Left lung (tissue), 10 donors: ENCODE data around the gene KIF26B. TPM values are rescaled to one million over a fixed set of nuclear protein-coding genes. Genes with fewer than 3 reads are reported as not detected.

Experiments used
- ATAC-seq: fragments of 200-7000 bp; cut with Tn5 transposase; one replicate; pipeline ENCODE4 v1.9.1; 2020; ENCODE audit warnings: moderate library complexity
- DNase-seq, 4 donors: peaks; one replicate each; pipeline ENCODE4 v3.0.0-alpha.2; 2013 to 2020
- H3K27ac ChIP-seq, 2 donors: fragments of 200-600 bp; sonication (generic) in 1 of 2; one replicate each; pipeline versions ENCODE4 v1.5.0 to v1.8.0; 2020 to 2021
- H3K27me3 ChIP-seq, 2 donors: fragments of 200-600 bp; sonication (generic) in 1 of 2; one replicate each; pipeline versions ENCODE4 v1.5.0 to v1.8.0; 2020 to 2021
- H3K36me3 ChIP-seq, 2 donors: fragments of 200-600 bp; sonication (generic) in 1 of 2; one replicate each; pipeline versions ENCODE4 v1.5.0 to v1.8.0; 2020 to 2021
- H3K4me1 ChIP-seq, 2 donors: fragments of 200-600 bp; one replicate each; pipeline ENCODE4 v1.8.0; 2021
- H3K4me3 ChIP-seq, 2 donors: fragments of 200-600 bp; sonication (generic) in 1 of 2; one replicate each; pipeline versions ENCODE4 v1.5.0 to v1.8.0; 2020 to 2021; ENCODE audit warnings: mild to moderate bottlenecking in 1 of 2
- H3K9me3 ChIP-seq, 2 donors: fragments of 200-600 bp; sonication (generic) in 1 of 2; one replicate each; pipeline versions ENCODE4 v1.5.0 to v1.8.0; 2020 to 2021
- intact Hi-C, 2 donors: fragments of 100-400 bp; cut with DNase I; formaldehyde crosslinking; loops; one replicate each; pipeline versions ENCODE4 v1.11.2 to v1.14.2; 2022
- polyA plus RNA-seq, 6 donors: library from polyadenylated mRNA; unstranded; fragments of 120-200 nt; gene quantifications; one replicate each; pipeline ENCODE4 v1.2.1, GENCODE V29; 2013; ENCODE audit not compliant: insufficient read length in 6 of 6
- total RNA-seq, 2 donors: library from RNA; stranded (reverse); fragmentation: NEBNext Ultra II Directional; extraction: Animal tissue kit (Norgen Biotek cat#: 25700); gene quantifications; one replicate each; pipeline ENCODE4 v1.2.1, GENCODE V29; 2021
- TF ChIP-seq, protein P1 (sequence below), 2 donors: fragments of 200-600 bp; sonication (generic) in 1 of 2; IDR thresholded peaks; one replicate each; pipeline versions ENCODE4 v1.5.0 to v1.8.0; 2021; ENCODE audit warnings: antibody characterized with exemption in 2 of 2
- donor health status: DM: no; HTN: yes; CAD: no.
- donor health status: DM: no; HTN: no; CAD: no.

Gene KIF26B
- total and polyA plus RNA-seq, 8 donors, result 3.9 to 28.3 (median 6.5) TPM

DNA sequence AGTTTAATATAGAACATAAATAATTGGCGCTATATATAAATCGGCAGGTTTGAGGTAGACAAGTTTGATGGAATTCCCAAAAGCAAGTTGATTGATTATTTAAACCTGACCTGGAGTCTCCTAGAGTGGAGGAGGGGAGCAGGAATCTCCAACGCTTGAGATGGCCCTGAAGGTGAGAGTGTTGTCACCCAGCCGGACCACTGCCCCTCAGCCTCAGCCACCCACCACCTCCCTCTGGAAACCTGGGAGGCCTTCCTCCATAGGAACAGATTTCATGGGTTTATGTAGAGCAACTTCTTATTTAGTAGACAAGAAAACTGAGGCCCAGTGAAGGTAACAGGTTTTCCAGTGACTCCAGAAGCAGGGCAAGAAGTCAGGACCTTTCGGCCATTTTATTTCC, 389.5 kb downstream of the KIF26B start:
- no peak overlapping the region for H3K27ac ChIP-seq
- H3K9me3 ChIP-seq, result no peaks in the 10 kb centered on the region
- H3K4me1 ChIP-seq, result no peaks in the 10 kb centered on the region
- intact Hi-C loops, result no loop called here
- TF ChIP-seq, protein P1, sequence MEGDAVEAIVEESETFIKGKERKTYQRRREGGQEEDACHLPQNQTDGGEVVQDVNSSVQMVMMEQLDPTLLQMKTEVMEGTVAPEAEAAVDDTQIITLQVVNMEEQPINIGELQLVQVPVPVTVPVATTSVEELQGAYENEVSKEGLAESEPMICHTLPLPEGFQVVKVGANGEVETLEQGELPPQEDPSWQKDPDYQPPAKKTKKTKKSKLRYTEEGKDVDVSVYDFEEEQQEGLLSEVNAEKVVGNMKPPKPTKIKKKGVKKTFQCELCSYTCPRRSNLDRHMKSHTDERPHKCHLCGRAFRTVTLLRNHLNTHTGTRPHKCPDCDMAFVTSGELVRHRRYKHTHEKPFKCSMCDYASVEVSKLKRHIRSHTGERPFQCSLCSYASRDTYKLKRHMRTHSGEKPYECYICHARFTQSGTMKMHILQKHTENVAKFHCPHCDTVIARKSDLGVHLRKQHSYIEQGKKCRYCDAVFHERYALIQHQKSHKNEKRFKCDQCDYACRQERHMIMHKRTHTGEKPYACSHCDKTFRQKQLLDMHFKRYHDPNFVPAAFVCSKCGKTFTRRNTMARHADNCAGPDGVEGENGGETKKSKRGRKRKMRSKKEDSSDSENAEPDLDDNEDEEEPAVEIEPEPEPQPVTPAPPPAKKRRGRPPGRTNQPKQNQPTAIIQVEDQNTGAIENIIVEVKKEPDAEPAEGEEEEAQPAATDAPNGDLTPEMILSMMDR (IDR thresholded peaks at IDR 0.05), result no peak
- H3K36me3 ChIP-seq, result no peaks in the 10 kb centered on the region
- no peak for DNase-seq
- no peaks in the 10 kb centered on the region for H3K27me3 ChIP-seq
- no peak for ATAC-seq
- H3K4me3 ChIP-seq, result no peak overlapping the region

DNA sequence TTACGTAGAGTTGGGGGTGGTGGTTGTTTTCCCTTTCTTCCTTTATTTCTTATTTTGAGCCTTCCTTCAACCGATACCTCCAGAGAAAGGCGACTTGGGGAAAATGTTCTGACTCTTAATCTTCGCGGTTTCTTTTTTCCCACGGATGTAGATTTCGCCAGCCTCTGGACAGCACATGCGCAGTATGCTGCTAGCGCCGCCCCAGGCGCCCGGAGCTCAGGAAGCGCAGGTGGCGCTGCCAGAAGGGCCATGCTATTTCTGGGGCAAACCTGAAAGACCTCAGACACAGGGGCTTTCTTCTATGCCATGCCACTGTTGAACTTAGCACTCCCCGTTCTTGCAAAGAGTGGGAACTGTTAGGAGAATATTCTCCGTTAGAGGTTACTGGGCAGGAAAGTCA, 392.1 kb downstream of the KIF26B start:
- H3K4me3 ChIP-seq, result no peak overlapping the region
- TF ChIP-seq, protein P1 (IDR thresholded peaks at IDR 0.05), result no peak
- no peak for ATAC-seq
- no peaks in the 10 kb centered on the region for H3K9me3 ChIP-seq
- H3K36me3 ChIP-seq, result no peaks in the 10 kb centered on the region
- no peaks in the 10 kb centered on the region for H3K4me1 ChIP-seq
- H3K27ac ChIP-seq, result no peak overlapping the region
- intact Hi-C loops, result no loop called here
- no peak for DNase-seq
- H3K27me3 ChIP-seq, result no peaks in the 10 kb centered on the region

DNA sequence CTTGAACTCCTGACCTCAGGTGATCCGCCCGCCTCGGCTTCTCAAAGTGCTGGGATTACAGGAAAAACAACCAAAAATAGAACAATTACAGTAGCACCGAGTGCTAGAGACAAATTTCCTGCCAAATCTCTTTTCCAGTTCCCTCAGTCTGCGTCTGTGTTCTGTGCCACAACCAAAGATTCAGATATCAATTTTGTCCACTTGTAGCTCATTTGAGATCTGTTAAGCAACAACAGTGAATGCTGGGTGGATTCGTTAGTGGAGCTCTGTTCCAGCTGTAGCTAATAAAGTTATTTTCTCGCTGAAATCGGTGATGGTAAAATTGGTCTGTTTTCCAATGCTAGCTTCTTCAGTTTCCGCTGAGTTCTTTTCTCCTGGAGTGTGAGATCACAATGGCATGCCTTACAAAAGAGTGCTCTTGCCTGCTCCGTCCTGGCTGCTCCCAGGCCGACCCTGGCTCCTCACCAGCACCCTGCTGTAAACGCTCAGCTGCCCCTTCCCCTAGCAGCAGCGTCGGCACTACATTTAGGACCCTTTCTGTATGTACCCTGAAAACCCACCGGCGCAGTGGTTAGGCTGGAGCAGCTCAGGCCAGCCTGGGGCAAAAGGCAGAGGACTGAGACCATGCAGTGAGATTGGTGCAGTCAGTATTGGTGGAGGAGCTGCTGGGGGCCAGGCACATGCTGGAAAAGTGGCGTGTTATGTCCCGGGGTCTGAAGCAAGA, 395.4 kb downstream of the KIF26B start:
- Histone ChIP-seq H3K36me3 (no peaks in the 10 kb centered on the region), H3K4me3 (no peak overlapping the region), H3K4me1 (no peaks in the 10 kb centered on the region), H3K27me3 (no peaks in the 10 kb centered on the region), H3K9me3 (no peaks in the 10 kb centered on the region), H3K27ac (no peak overlapping the region)
- ATAC-seq (no peak), DNase-seq (no peak)
- TF ChIP-seq, protein P1 (IDR thresholded peaks at IDR 0.05), result no peak
- intact Hi-C loops, result no loop called here

DNA sequence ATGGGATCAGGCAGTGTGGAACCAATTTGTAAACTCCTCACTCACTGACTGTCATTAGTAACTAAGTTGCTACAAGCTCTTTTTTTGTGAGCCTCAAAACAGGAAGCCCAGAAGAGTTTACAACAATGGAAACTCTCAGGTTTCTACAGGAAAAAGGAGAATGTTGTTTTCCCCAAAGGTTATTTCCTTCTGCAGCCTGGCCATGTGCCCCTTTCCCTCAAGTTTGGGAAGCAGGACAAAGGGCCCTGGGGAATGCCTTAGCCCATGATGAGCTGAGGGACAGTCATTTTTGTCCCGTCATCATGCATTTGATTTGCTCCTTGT, 395.9 kb downstream of the KIF26B start:
- Histone ChIP-seq H3K27ac (no peak overlapping the region), H3K9me3 (no peaks in the 10 kb centered on the region), H3K4me1 (no peaks in the 10 kb centered on the region), H3K4me3 (no peak overlapping the region), H3K27me3 (no peaks in the 10 kb centered on the region), H3K36me3 (no peaks in the 10 kb centered on the region)
- intact Hi-C loops, result no loop called here
- TF ChIP-seq, protein P1 (IDR thresholded peaks at IDR 0.05), result no peak
- ATAC-seq (no peak), DNase-seq (no peak)

DNA sequence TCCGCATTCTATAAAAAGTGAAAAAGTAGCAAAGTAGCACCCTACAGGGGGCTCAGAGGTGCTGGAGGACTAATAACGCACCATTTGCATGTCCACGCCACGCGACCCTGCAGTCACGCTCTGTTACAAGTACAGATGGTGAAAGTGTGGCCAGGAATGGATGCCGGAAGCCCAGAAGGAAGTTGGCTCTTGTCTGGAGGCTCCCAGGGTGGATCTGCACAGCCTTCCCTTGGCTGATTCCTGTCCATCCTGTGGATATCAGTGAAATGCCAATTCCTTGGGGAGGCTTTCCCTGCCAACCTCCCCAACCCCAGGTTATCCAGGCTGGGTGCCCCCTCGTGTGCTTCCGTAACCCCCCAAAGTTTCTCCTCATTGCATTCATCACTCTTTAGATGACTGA, 396.8 kb downstream of the KIF26B start:
- DNase-seq (no peak), ATAC-seq (no peak)
- no peaks in the 10 kb centered on the region for H3K9me3 ChIP-seq
- no peaks in the 10 kb centered on the region for H3K4me1 ChIP-seq
- no peaks in the 10 kb centered on the region for H3K36me3 ChIP-seq
- intact Hi-C loops, result no loop called here
- TF ChIP-seq, protein P1 (IDR thresholded peaks at IDR 0.05), result no peak
- H3K27me3 ChIP-seq, result no peaks in the 10 kb centered on the region
- no peak overlapping the region for H3K4me3 ChIP-seq
- H3K27ac ChIP-seq, result no peak overlapping the region
